Esophagus muscularis mucosa (tissue), 3 donors: Measurements from ENCODE around the gene HSDL2.

Experiments
- POLR2A ChIP-seq: fragments of 450-650 bp; IDR thresholded peaks from one replicate; pipeline ENCODE4 v1.6.1; 2017; ENCODE audit warnings: antibody characterized with exemption, moderate library complexity, mild to moderate bottlenecking, low read depth
- POLR2AphosphoS5 ChIP-seq, 2 donors: sonication (generic); formaldehyde crosslinking; IDR thresholded peaks; one replicate each; pipeline ENCODE4 v1.6.1; 2017; ENCODE audit warnings: antibody characterized with exemption in 2 of 2
- TF ChIP-seq, protein P1 (sequence below), 3 experiments: fragments of 200-600 bp in 2 of 3; fragments of 450-650 bp in 1 of 3; sonication (generic) in 2 of 3; IDR thresholded peaks; one replicate each; pipeline ENCODE4 v1.5.1; 2017 to 2019; ENCODE audit warnings: antibody characterized with exemption in 3 of 3, mild to moderate bottlenecking in 2 of 3, moderate library complexity in 1 of 3

GRCh38 chr9:112421771-112422222 lies 41.9 kb downstream of the HSDL2 start:
- TF ChIP-seq POLR2A: no peak
- TF ChIP-seq, protein P1, sequence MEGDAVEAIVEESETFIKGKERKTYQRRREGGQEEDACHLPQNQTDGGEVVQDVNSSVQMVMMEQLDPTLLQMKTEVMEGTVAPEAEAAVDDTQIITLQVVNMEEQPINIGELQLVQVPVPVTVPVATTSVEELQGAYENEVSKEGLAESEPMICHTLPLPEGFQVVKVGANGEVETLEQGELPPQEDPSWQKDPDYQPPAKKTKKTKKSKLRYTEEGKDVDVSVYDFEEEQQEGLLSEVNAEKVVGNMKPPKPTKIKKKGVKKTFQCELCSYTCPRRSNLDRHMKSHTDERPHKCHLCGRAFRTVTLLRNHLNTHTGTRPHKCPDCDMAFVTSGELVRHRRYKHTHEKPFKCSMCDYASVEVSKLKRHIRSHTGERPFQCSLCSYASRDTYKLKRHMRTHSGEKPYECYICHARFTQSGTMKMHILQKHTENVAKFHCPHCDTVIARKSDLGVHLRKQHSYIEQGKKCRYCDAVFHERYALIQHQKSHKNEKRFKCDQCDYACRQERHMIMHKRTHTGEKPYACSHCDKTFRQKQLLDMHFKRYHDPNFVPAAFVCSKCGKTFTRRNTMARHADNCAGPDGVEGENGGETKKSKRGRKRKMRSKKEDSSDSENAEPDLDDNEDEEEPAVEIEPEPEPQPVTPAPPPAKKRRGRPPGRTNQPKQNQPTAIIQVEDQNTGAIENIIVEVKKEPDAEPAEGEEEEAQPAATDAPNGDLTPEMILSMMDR (IDR thresholded peaks at IDR 0.05): no peak
- TF ChIP-seq POLR2AphosphoS5 (IDR thresholded peaks at IDR 0.05): no peak
